Large intestine (tissue), 3 donors: ENCODE results near the gene SLC51A. TPM values are rescaled to one million over a fixed set of nuclear protein-coding genes. Genes with fewer than 3 reads are reported as not detected.

Experiments
- DNase-seq, 2 donors: peaks; one replicate each; pipeline versions ENCODE4 v3.0.0 to v3.0.0-alpha.2; 2013
- H3K27ac ChIP-seq: one replicate; pipeline ENCODE4 v1.5.1; 2013; ENCODE audit warnings: low read length
- H3K27me3 ChIP-seq: 2 replicates; pipeline ENCODE4 v1.6.1; 2013; ENCODE audit warnings: low read length; ENCODE audit not compliant: control insufficient read depth, insufficient read depth
- H3K36me3 ChIP-seq: 2 replicates; pipeline ENCODE4 v1.6.1; 2013; ENCODE audit warnings: low read length; ENCODE audit not compliant: control insufficient read depth, insufficient read depth
- H3K4me1 ChIP-seq: one replicate; pipeline ENCODE4 v1.6.1; 2013; ENCODE audit warnings: low read length; ENCODE audit not compliant: control insufficient read depth, insufficient read depth
- H3K4me3 ChIP-seq: one replicate; pipeline ENCODE4 v1.5.1; 2013; ENCODE audit warnings: low read length
- H3K9me3 ChIP-seq: one replicate; pipeline ENCODE4 v1.6.1; 2013; ENCODE audit warnings: mild to moderate bottlenecking, low read depth, low read length, moderate library complexity; ENCODE audit not compliant: control insufficient read depth
- WGBS: methylation state at CpG from one replicate; pipeline ENCODE4 v1.1.5; 2013; ENCODE audit warnings: low lambda C conversion rate; ENCODE audit not compliant: insufficient coverage; 5-methylcytosine and 5-hydroxymethylcytosine counted together
- polyA plus RNA-seq: library from polyadenylated mRNA; unstranded; fragments of 120-200 nt; gene quantifications from one replicate; pipeline ENCODE4 v1.2.1, GENCODE V29; 2013

SLC51A gene
- polyA plus RNA-seq, 1 donor, result 29.6 TPM

GRCh38 chr3:196268284-196269163, 52.2 kb downstream of the SLC51A start:
- Histone ChIP-seq H3K9me3 (peaks cover 7% of the 10 kb centered on the region), H3K4me3 (no peak overlapping the region), H3K36me3 (peaks cover 47% of the 10 kb centered on the region), H3K27ac (no peak overlapping the region), H3K27me3 (no peaks in the 10 kb centered on the region), H3K4me1 (no peaks in the 10 kb centered on the region)
- DNase-seq, result no peak
- 100% methylated on average over 2 of the region's 9 CpGs for whole genome bisulfite sequencing

GRCh38 chr3:196270499-196270898, 54.2 kb downstream of the SLC51A start:
- no peak for DNase-seq
- no CpG with 5 or more reads among the region's 5 CpGs for WGBS
- H3K4me3 ChIP-seq, result no peak overlapping the region
- no peaks in the 10 kb centered on the region for H3K4me1 ChIP-seq
- H3K27me3 ChIP-seq, result no peaks in the 10 kb centered on the region
- no peak overlapping the region for H3K27ac ChIP-seq
- H3K9me3 ChIP-seq, result peaks cover 13% of the 10 kb centered on the region
- peaks cover 45% of the 10 kb centered on the region for H3K36me3 ChIP-seq

- no CpG with 5 or more reads among the region's 14 CpGs for WGBS
- Histone ChIP-seq H3K4me1 (no peaks in the 10 kb centered on the region), H3K27me3 (no peaks in the 10 kb centered on the region), H3K36me3 (peaks cover 34% of the 10 kb centered on the region), H3K9me3 (peaks cover 13% of the 10 kb centered on the region), H3K27ac (no peak overlapping the region), H3K4me3 (no peak overlapping the region)
- no peak for DNase-seq
Measured at GRCh38 chr3:196272826-196273225, 56.5 kb downstream of the SLC51A start.

- Histone ChIP-seq H3K36me3 (peaks cover 30% of the 10 kb centered on the region), H3K4me3 (no peak overlapping the region), H3K27me3 (no peaks in the 10 kb centered on the region), H3K27ac (no peak overlapping the region), H3K4me1 (peaks cover 5% of the 10 kb centered on the region), H3K9me3 (peaks cover 13% of the 10 kb centered on the region)
- no peak for DNase-seq
- WGBS, result no CpG with 5 or more reads among the region's 12 CpGs
Measured at GRCh38 chr3:196273655-196274054, 57.3 kb downstream of the SLC51A start.

- DNase-seq, result no peak
- no peaks in the 10 kb centered on the region for H3K27me3 ChIP-seq
- H3K27ac ChIP-seq, result no peak overlapping the region
- peaks cover 13% of the 10 kb centered on the region for H3K4me1 ChIP-seq
- H3K36me3 ChIP-seq, result peaks cover 25% of the 10 kb centered on the region
- no peak overlapping the region for H3K4me3 ChIP-seq
- peaks cover 13% of the 10 kb centered on the region for H3K9me3 ChIP-seq
- WGBS, result 100% methylated on average over 1 of the region's 5 CpGs
Measured at GRCh38 chr3:196274585-196274984, 58.3 kb downstream of the SLC51A start.

- Histone ChIP-seq H3K36me3 (peaks cover 22% of the 10 kb centered on the region), H3K27me3 (no peaks in the 10 kb centered on the region), H3K27ac (no peak overlapping the region), H3K4me1 (peaks cover 14% of the 10 kb centered on the region), H3K4me3 (no peak overlapping the region), H3K9me3 (peaks cover 13% of the 10 kb centered on the region)
- WGBS, result 100% methylated on average over 1 of the region's 5 CpGs
- DNase-seq, result no peak
Measured at GRCh38 chr3:196275126-196275525, 58.8 kb downstream of the SLC51A start.

- no peaks in the 10 kb centered on the region for H3K27me3 ChIP-seq
- no peaks in the 10 kb centered on the region for H3K36me3 ChIP-seq
- no peaks in the 10 kb centered on the region for H3K9me3 ChIP-seq
- no peak overlapping the region for H3K4me3 ChIP-seq
- WGBS, result 0% methylated on average over 1 of the region's 7 CpGs
- peak overlapping the region; percentile 79 for H3K27ac ChIP-seq
- peaks cover 31% of the 10 kb centered on the region for H3K4me1 ChIP-seq
- DNase-seq, result peak; percentile 71 to 84
Measured at GRCh38 chr3:196280689-196281440, 64.5 kb downstream of the SLC51A start.

- Histone ChIP-seq H3K4me1 (peaks cover 35% of the 10 kb centered on the region), H3K36me3 (no peaks in the 10 kb centered on the region), H3K27me3 (no peaks in the 10 kb centered on the region), H3K27ac (peak overlapping the region; percentile 79), H3K4me3 (no peak overlapping the region), H3K9me3 (no peaks in the 10 kb centered on the region)
- WGBS, result 0% methylated on average over 1 of the region's 4 CpGs
- peak in 1 of 2 donors; percentile 19 for DNase-seq
Measured at GRCh38 chr3:196281962-196282361, 65.6 kb downstream of the SLC51A start.

Other genes starting within 250 kb of the SLC51A start
- 73.7 TPM for gene TFRC, start 134.4 kb upstream of the SLC51A start, polyA plus RNA-seq
- gene ZDHHC19, start 5.1 kb upstream of the SLC51A start, polyA plus RNA-seq, result 0.42 TPM
- gene PCYT1A, start 71.2 kb downstream of the SLC51A start, polyA plus RNA-seq, result 54.4 TPM
- gene DYNLT2B, start 101.7 kb downstream of the SLC51A start, polyA plus RNA-seq, result 15.5 TPM
- 0.04 TPM for gene TM4SF19, start 121.9 kb downstream of the SLC51A start, polyA plus RNA-seq
- gene UBXN7, start 215.9 kb downstream of the SLC51A start, polyA plus RNA-seq, result 25.5 TPM